A549 (cell line): ENCODE data around the gene TTC28. TPM values are rescaled to one million over a fixed set of nuclear protein-coding genes. Genes with fewer than 3 reads are reported as not detected.

Experiments used
- ATAC-seq, 2 experiments: fragments of 200-7000 bp in 1 of 2; fragments of >200 bp in 1 of 2; cut with Nextera tagmentation in 1 of 2; cut with Tn5 transposase in 1 of 2; 3 replicates each; pipeline versions ENCODE4 v1.8.0 to v1.9.1; 2018 to 2020; ENCODE audit warnings: mild to moderate bottlenecking in 1 of 2, moderate library complexity in 1 of 2
- CTCF ChIA-PET: fragments of 300-600 bp; sonication (Branson Sonifier 250); formaldehyde crosslinking; extraction: SDS; loops from one replicate; lab custom pipeline; 2021; ENCODE audit warnings: antibody characterized with exemption, inconsistent platforms; lab: Yijun Ruan, JAX
- POLR2A ChIA-PET: fragments of 350-600 bp; formaldehyde crosslinking; extraction: SDS; loops from one replicate; lab custom pipeline; 2021; ENCODE audit warnings: antibody characterized with exemption, inconsistent platforms; lab: Yijun Ruan, JAX
- DNase-seq, 2 experiments: peaks; one replicate each; pipeline versions ENCODE4 v3.0.0 to v3.0.0-alpha.2; 2011 to 2016; ENCODE audit warnings: low read depth in 1 of 2, low spot score in 1 of 2
- FAIRE-seq: peaks from 2 replicates; lab custom pipeline; 2011; peaks lifted over from hg19 to GRCh38; lab: Jason Lieb, UNC
- H3K27ac ChIP-seq, 2 experiments: fragments of >200 bp; sonication (Bioruptor Twin); formaldehyde crosslinking; 3 replicates each; pipeline ENCODE4 v1.5.1; 2016 to 2017
- H3K4me1 ChIP-seq: fragments of >200 bp; sonication (Bioruptor Twin); formaldehyde crosslinking; 3 replicates; pipeline ENCODE4 v1.6.1; 2016
- H3K4me2 ChIP-seq: fragments of >200 bp; sonication (Bioruptor Twin); formaldehyde crosslinking; 3 replicates; pipeline ENCODE4 v1.6.1; 2016
- H3K4me3 ChIP-seq: fragments of >200 bp; sonication (Bioruptor Twin); formaldehyde crosslinking; 3 replicates; pipeline ENCODE4 v1.5.1; 2016
- H3K9me3 ChIP-seq: fragments of >200 bp; sonication (Bioruptor Twin); formaldehyde crosslinking; 3 replicates; pipeline ENCODE4 v1.6.1; 2016
- BCL3 ChIP-seq: fragments of >200 bp; sonication (Bioruptor Twin); formaldehyde crosslinking; IDR thresholded peaks from 3 replicates; pipeline ENCODE4 v1.6.1; 2016
- CTCF ChIP-seq: fragments of >200 bp; sonication (Bioruptor Twin); formaldehyde crosslinking; IDR thresholded peaks from 3 replicates; pipeline ENCODE4 v1.5.1; 2016
- HDAC2 ChIP-seq: fragments of 200-600 bp; sonication (generic); IDR thresholded peaks from 2 replicates; pipeline ENCODE4 v1.6.1; 2016
- HEYL ChIP-seq: fragments of 250-450 bp; sonication (Bioruptor Pico); IDR thresholded peaks from 2 replicates; pipeline ENCODE4 v1.8.0; 2021; ENCODE audit warnings: mild to moderate bottlenecking, moderate library complexity
- HOXB5 ChIP-seq: fragments of 250-450 bp; sonication (Bioruptor Pico); IDR thresholded peaks from 2 replicates; pipeline ENCODE4 v1.5.0; 2020; ENCODE audit warnings: mild to moderate bottlenecking, moderate library complexity
- JUN ChIP-seq, 2 experiments: fragments of >200 bp; sonication (Bioruptor Twin); formaldehyde crosslinking; IDR thresholded peaks; 2 replicates in 1 of 2; 3 replicates in 1 of 2; pipeline ENCODE4 v1.6.1; 2016 to 2017
- MAX ChIP-seq: IDR thresholded peaks from 2 replicates; pipeline ENCODE4 v1.6.1; 2012
- NR3C1 ChIP-seq: fragments of >200 bp; sonication (Bioruptor Twin); formaldehyde crosslinking; IDR thresholded peaks from 3 replicates; pipeline ENCODE4 v1.6.1; 2017
- RAD21 ChIP-seq, 2 experiments: fragments of >200 bp in 1 of 2; sonication (Bioruptor Twin) in 1 of 2; formaldehyde crosslinking in 1 of 2; IDR thresholded peaks in 1 of 2; conservative IDR thresholded peaks in 1 of 2; 2 replicates in 1 of 2; 3 replicates in 1 of 2; pipeline ENCODE4 v1.6.1; 2012 to 2018; ENCODE audit warnings: inconsistent platforms in 1 of 2
- REST ChIP-seq: fragments of 200-600 bp; sonication (generic); IDR thresholded peaks from 2 replicates; pipeline ENCODE4 v1.6.1; 2016; ENCODE audit warnings: antibody characterized with exemption, mild to moderate bottlenecking, moderate library complexity
- SREBF2 ChIP-seq: fragments of 450-650 bp; IDR thresholded peaks from 2 replicates; pipeline ENCODE4 v1.6.1; 2014; ENCODE audit warnings: mild to moderate bottlenecking, moderate library complexity
- USF2 ChIP-seq: fragments of 450-650 bp; IDR thresholded peaks from 2 replicates; pipeline ENCODE4 v1.6.1; 2014; ENCODE audit warnings: antibody characterized with exemption
- ZC3H11A ChIP-seq: fragments of 450-650 bp; IDR thresholded peaks from 2 replicates; pipeline ENCODE4 v1.6.1; 2014; ENCODE audit warnings: antibody characterized with exemption, mild to moderate bottlenecking
- WGBS: methylation state at CpG from one replicate; pipeline ENCODE4 v1.1.6; 2017; ENCODE audit errors: missing lambda C conversion rate; 5-methylcytosine and 5-hydroxymethylcytosine counted together
- polyA plus RNA-seq, 4 experiments: library from polyadenylated mRNA; depleted of rRNA in 3 of 4; stranded (reverse); fragments of >200 nt; fragmentation: RNase III in 1 of 4; extraction: RNeasy Plus Mini Kit Qiagen cat#74134 plus additional on column Dnase treatment in 1 of 4; gene quantifications; 2 replicates in 3 of 4; 3 replicates in 1 of 4; pipeline ENCODE4 v1.2.3, GENCODE V29; 2011 to 2017

TTC28 gene
- polyA plus RNA-seq, 2 of the 4 experiments (the other 2 are of a cell fraction), result 2.6 to 3.8 TPM

- no peak overlapping the region for H3K4me2 ChIP-seq
- ChIA-PET POLR2A (no interaction called here), CTCF (interaction anchor here (0.6 kb wide), 1 partner anchor 326 kb away, joined by 3 read pairs; no protein-coding TSS in a partner anchor)
- H3K27ac ChIP-seq, result no peak overlapping the region
- H3K9me3 ChIP-seq, result no peaks in the 10 kb centered on the region
- DNase-seq (no peak), ATAC-seq (no peak)
- WGBS, result 68% methylated on average over 4 of the region's 4 CpGs
- no peak for TF ChIP-seq BCL3
- TF ChIP-seq SREBF2, result no peak
- TF ChIP-seq RAD21 (conservative IDR thresholded peaks at IDR 0.05 in 1 of 2, IDR thresholded peaks at IDR 0.05 in 1 of 2), result no peak
- no peak for TF ChIP-seq USF2
- TF ChIP-seq, all 56 proteins: peak for 0
- Histone ChIP-seq H3K4me3 (no peak overlapping the region), H3K4me1 (0 out of 3 replicates have a peak, but pooled peaks cover 4% of the 10 kb centered on the region)
- no peak for FAIRE-seq
Observed at GRCh38 chr22:28183078-28183860, 496.4 kb downstream of the TTC28 start.

- 100% methylated on average over 1 of the region's 1 CpG for WGBS
- POLR2A ChIA-PET, result no interaction called here
- ATAC-seq (no peak), DNase-seq (no peak), FAIRE-seq (no peak)
- Histone ChIP-seq H3K4me3 (no peak overlapping the region), H3K27ac (no peak overlapping the region), H3K4me2 (no peak overlapping the region), H3K4me1 (0 out of 3 replicates have a peak, but pooled peaks cover 4% of the 10 kb centered on the region), H3K9me3 (no peaks in the 10 kb centered on the region)
- TF ChIP-seq NR3C1, result no peak
- TF ChIP-seq HDAC2, result no peak
- TF ChIP-seq HOXB5, result no peak
- CTCF ChIA-PET, result no interaction called here
Observed at GRCh38 chr22:28180804-28181731, 498.6 kb downstream of the TTC28 start.

GRCh38 chr22:28179392-28179791 is 500.2 kb downstream of the TTC28 start:
- H3K27ac ChIP-seq, result no peak overlapping the region
- no peaks in the 10 kb centered on the region for H3K9me3 ChIP-seq
- ATAC-seq (no peak), DNase-seq (no peak), FAIRE-seq (no peak)
- no peak overlapping the region for H3K4me3 ChIP-seq
- ChIA-PET CTCF (no interaction called here), POLR2A (no interaction called here)
- WGBS, result 100% methylated on average over 2 of the region's 4 CpGs
- 0 out of 3 replicates have a peak, but pooled peaks cover 4% of the 10 kb centered on the region for H3K4me1 ChIP-seq
- TF ChIP-seq REST (no peak), CTCF (no peak), MAX (no peak), ZC3H11A (no peak), JUN (IDR thresholded peaks at IDR 0.05) (no peak), HEYL (CRISPR knock-in tag) (no peak)
- H3K4me2 ChIP-seq, result no peak overlapping the region
